ENCODE results near the gene MRPS22.

GRCh38 chr3:139378587-139379241 lies 34.9 kb downstream of the MRPS22 start:
- no peak for TF ChIP-seq CTCF (IDR thresholded peaks at IDR 0.05)
- no peak for TF ChIP-seq POLR2A (IDR thresholded peaks at IDR 0.05)

Measured in stomach (tissue), 4 donors.